Caco-2 (cell line): Measurements from ENCODE around the gene FAM187B. TPM values are rescaled to one million over a fixed set of nuclear protein-coding genes. Genes with fewer than 3 reads are reported as not detected.

ENCODE experiments used
- BruUV-seq: library from RNA; stranded (reverse); fragments of 400-500 nt; replicated peaks from 2 replicates; lab custom pipeline; 2021; lab: Mats Ljungman, UMichigan
- CTCF ChIA-PET: fragments of 300-600 bp; sonication (Branson Sonifier 250); formaldehyde crosslinking; loops from one replicate; lab custom pipeline; 2022; ENCODE audit warnings: antibody characterized with exemption; lab: Charles Lee
- POLR2A ChIA-PET: fragments of 300-600 bp; sonication (Branson Sonifier 250); formaldehyde crosslinking; loops from one replicate; lab custom pipeline; 2022; ENCODE audit warnings: antibody characterized with exemption; lab: Charles Lee
- DNase-seq, 2 experiments: peaks; one replicate each; pipeline versions ENCODE4 v3.0.0 to v3.0.0-alpha.2; 2020 to 2022
- H3K27me3 ChIP-seq: replicated peaks from 2 replicates; pipeline ENCODE4 v1.6.0; 2011; ENCODE audit warnings: low read length; ENCODE audit not compliant: control insufficient read depth, insufficient read depth
- H3K36me3 ChIP-seq: 2 replicates; pipeline ENCODE4 v1.5.1; 2011; ENCODE audit warnings: low read length; ENCODE audit not compliant: control insufficient read depth, insufficient read depth
- H3K4me1 ChIP-seq: fragments of 250-450 bp; sonication (Bioruptor Pico); 2 replicates; pipeline ENCODE4 v1.5.1; 2020; ENCODE audit warnings: mild to moderate bottlenecking
- H3K4me3 ChIP-seq: 2 replicates; pipeline ENCODE4 v1.5.1; 2011; ENCODE audit warnings: low read depth, mild to moderate bottlenecking, control low read depth, low read length
- H3K9me3 ChIP-seq: fragments of 250-450 bp; sonication (Bioruptor Pico); 2 replicates; pipeline ENCODE4 v1.5.1; 2020; ENCODE audit warnings: mild to moderate bottlenecking, moderate library complexity
- H3K27ac Mint-ChIP-seq: one replicate; pipeline ENCODE4 v1.8.0; 2022; ENCODE audit warnings: mixed read lengths; ENCODE audit not compliant: unreplicated experiment
- H3K27me3 Mint-ChIP-seq: one replicate; pipeline ENCODE4 v1.8.0; 2022; ENCODE audit warnings: mixed read lengths; ENCODE audit not compliant: insufficient read depth, unreplicated experiment
- H3K36me3 Mint-ChIP-seq: one replicate; pipeline ENCODE4 v1.8.0; 2022; ENCODE audit warnings: mild to moderate bottlenecking, mixed read lengths; ENCODE audit not compliant: insufficient read depth, unreplicated experiment
- H3K4me1 Mint-ChIP-seq: one replicate; pipeline ENCODE4 v1.8.0; 2022; ENCODE audit warnings: low read depth, mixed read lengths; ENCODE audit not compliant: unreplicated experiment
- H3K4me3 Mint-ChIP-seq: one replicate; pipeline ENCODE4 v1.8.0; 2022; ENCODE audit warnings: mild to moderate bottlenecking, moderate library complexity, mixed read lengths; ENCODE audit not compliant: unreplicated experiment
- H3K9me3 Mint-ChIP-seq: one replicate; pipeline ENCODE4 v1.8.0; 2022; ENCODE audit warnings: mixed read lengths; ENCODE audit not compliant: unreplicated experiment
- CTCF ChIP-seq, 2 experiments: fragments of 200-600 bp in 1 of 2; IDR thresholded peaks; 1 replicate in 1 of 2; 2 replicates in 1 of 2; pipeline versions ENCODE4 v1.5.1 to v1.8.0; 2011 to 2022; ENCODE audit warnings: antibody characterized with exemption in 1 of 2, control low read depth in 1 of 2, inconsistent platforms in 1 of 2, low read depth in 1 of 2, low read length in 1 of 2, mild to moderate bottlenecking in 1 of 2, moderate library complexity in 1 of 2; ENCODE audit not compliant: insufficient read depth in 1 of 2, severe bottlenecking in 1 of 2, unreplicated experiment in 1 of 2
- intact Hi-C: fragments of 100-400 bp; cut with micrococcal nuclease; formaldehyde crosslinking; loops from one replicate; pipeline ENCODE4 v1.10.0; 2022; ENCODE audit not compliant: unreplicated experiment
- total RNA-seq: library from RNA; stranded (reverse); gene quantifications from 2 replicates; pipeline ENCODE4 v1.2.3, GENCODE V29; 2022

Gene FAM187B
- total RNA-seq, 1 experiment from 2014 or later: not detected

GRCh38 chr19:35248310-35249145 lies 20.0 kb upstream of the FAM187B start, which contains the start of gene LSR:
Gene LSR, plus strand, starts transcription at chr19:35249002. Its CDS starts 21 bp downstream, at chr19:35249023.
- ChIA-PET POLR2A (no interaction called here), CTCF (no interaction called here)
- Mint-ChIP-seq H3K4me3 (peak within 1 kb of the TSS; percentile 86), H3K4me1 (peaks cover 21% of the 10 kb centered on the region), H3K9me3 (peaks cover 8% of the 10 kb centered on the region), H3K27me3 (no peaks in the 10 kb centered on the region), H3K27ac (peak within 1 kb of the TSS; percentile 94), H3K36me3 (peaks cover 63% of the 10 kb centered on the region)
- H3K4me1 ChIP-seq: peaks cover 11% of the 10 kb centered on the region
- 0 out of 2 replicates have a peak, but pooled peaks cover 6% of the 10 kb centered on the region for H3K9me3 ChIP-seq
- BruUV-seq: no TSS peak
- TF ChIP-seq CTCF (IDR thresholded peaks at IDR 0.05; ENCODE audit: insufficient read depth in 1 of 2, low read depth in 1 of 2, low read length in 1 of 2, severe bottlenecking in 1 of 2, unreplicated experiment in 1 of 2): no peak
- intact Hi-C loops: loop anchor here (2.0 to 10.0 kb wide), 3 partner anchors 16 to 184 kb away; partner anchors contain the start of genes FXYD1 and LGI4
- DNase-seq: peak; percentile 97 to 98
- no peaks in the 10 kb centered on the region for H3K27me3 ChIP-seq
- H3K4me3 ChIP-seq: peak within 1 kb of the TSS; percentile 91
- peaks cover 5% of the 10 kb centered on the region for H3K36me3 ChIP-seq

GRCh38 chr19:35247526-35248309 lies 19.2 kb upstream of the FAM187B start:
- peak overlapping the region; percentile 91 for H3K4me3 ChIP-seq
- H3K9me3 ChIP-seq: 0 out of 2 replicates have a peak, but pooled peaks cover 6% of the 10 kb centered on the region
- H3K4me1 Mint-ChIP-seq: peaks cover 21% of the 10 kb centered on the region
- no peaks in the 10 kb centered on the region for H3K27me3 ChIP-seq
- ChIA-PET CTCF (interaction anchor here (0.6 kb wide), 1 partner anchor 12 kb away, joined by 4 read pairs; no protein-coding TSS in a partner anchor), POLR2A (interaction anchor here (0.5 kb wide), 2 partner anchors 156 to 216 kb away, joined by 4 read pairs; no protein-coding TSS in a partner anchor)
- no peaks in the 10 kb centered on the region for H3K27me3 Mint-ChIP-seq
- H3K4me1 ChIP-seq: peaks cover 11% of the 10 kb centered on the region
- peaks cover 5% of the 10 kb centered on the region for H3K36me3 ChIP-seq
- DNase-seq: peak; percentile 97
- peaks cover 56% of the 10 kb centered on the region for H3K36me3 Mint-ChIP-seq
- no TSS peak for BruUV-seq
- H3K27ac Mint-ChIP-seq: peak overlapping the region; percentile 94
- peak in 1 of 2 experiments; percentile 90 for TF ChIP-seq CTCF (IDR thresholded peaks at IDR 0.05; ENCODE audit: insufficient read depth in 1 of 2, low read depth in 1 of 2, low read length in 1 of 2, severe bottlenecking in 1 of 2, unreplicated experiment in 1 of 2)
- H3K9me3 Mint-ChIP-seq: peaks cover 12% of the 10 kb centered on the region
- intact Hi-C loops: loop anchor here (2.0 to 10.0 kb wide), 3 partner anchors 17 to 183 kb away; partner anchors contain the start of genes FXYD1 and LGI4
- H3K4me3 Mint-ChIP-seq: peak overlapping the region; percentile 86
